Activated CD4-positive, CD25-positive, alpha-beta regulatory T cell treated with anti-CD3 and anti-CD28 coated beads, Interleukin-2, amount 50 U/mL, for 24 hours (primary cell): ENCODE data around the gene GNL2.

Source experiments
- ATAC-seq, 2 donors: fragments of 150-1000 bp; cut with Tn5 transposase; one replicate each; pipeline ENCODE4 v1.10.0; 2021; ENCODE audit warnings: mild to moderate bottlenecking in 1 of 2, moderate library complexity in 1 of 2

GNL2 gene

GRCh38 chr1:37595440-37596181 is at the start of gene GNL2:
Gene GNL2 (minus strand): TSS chr1:37595937. CDS start chr1:37595822, 115 bp downstream.
- ATAC-seq, result peak; percentile 98 to 99

GRCh38 chr1:37641059-37641458 is 45.3 kb upstream of the GNL2 start:
- ATAC-seq, result no peak

GRCh38 chr1:37636435-37636834 is 40.7 kb upstream of the GNL2 start:
- no peak for ATAC-seq

- ATAC-seq, result no peak
Observed at GRCh38 chr1:37634992-37635902, 39.5 kb upstream of the GNL2 start.

GRCh38 chr1:37634244-37634991 is 38.7 kb upstream of the GNL2 start, which contains the start of gene RSPO1:
Gene RSPO1 (minus strand): TSS chr1:37634892. CDS start chr1:37629661, 5,231 bp downstream.
- ATAC-seq, result no peak

GRCh38 chr1:37633938-37634243 is 38.2 kb upstream of the GNL2 start:
- ATAC-seq, result no peak

- no peak for ATAC-seq
Observed at GRCh38 chr1:37633040-37633937, 37.6 kb upstream of the GNL2 start.

GRCh38 chr1:37631036-37631435 is 35.3 kb upstream of the GNL2 start:
- no peak for ATAC-seq

GRCh38 chr1:37630426-37631028 is 34.8 kb upstream of the GNL2 start:
- no peak for ATAC-seq

GRCh38 chr1:37629726-37630425 is 34.1 kb upstream of the GNL2 start:
- ATAC-seq, result no peak

- ATAC-seq, result no peak
Observed at GRCh38 chr1:37629008-37629407, 33.3 kb upstream of the GNL2 start.

- ATAC-seq, result no peak
Observed at GRCh38 chr1:37628026-37628556, 32.4 kb upstream of the GNL2 start.

GRCh38 chr1:37622131-37622530 is 26.4 kb upstream of the GNL2 start:
- no peak for ATAC-seq

- no peak for ATAC-seq
Observed at GRCh38 chr1:37621326-37621870, 25.7 kb upstream of the GNL2 start.

- no peak for ATAC-seq
Observed at GRCh38 chr1:37620707-37621106, 25.0 kb upstream of the GNL2 start.

GRCh38 chr1:37616330-37616729 is 20.6 kb upstream of the GNL2 start:
- no peak for ATAC-seq

GRCh38 chr1:37614105-37614504 is 18.4 kb upstream of the GNL2 start:
- ATAC-seq, result no peak

GRCh38 chr1:37612186-37612585 is 16.4 kb upstream of the GNL2 start:
- ATAC-seq, result no peak

GRCh38 chr1:37609994-37610393 is 14.3 kb upstream of the GNL2 start:
- no peak for ATAC-seq

- ATAC-seq, result no peak
Observed at GRCh38 chr1:37609002-37609401, 13.3 kb upstream of the GNL2 start.
